Activated T-cell treated with anti-CD3 and anti-CD28 coated beads, Interleukin-2, amount 50 U/mL, for 72 hours (primary cell): ENCODE results near the gene CDON. TPM values are rescaled to one million over a fixed set of nuclear protein-coding genes. Genes with fewer than 3 reads are reported as not detected.

Experiments
- ATAC-seq, 2 donors: fragments of 150-1000 bp; cut with Tn5 transposase; replicated peaks in 1 of 2; 2 replicates each; pipeline ENCODE4 v1.10.0; 2021; ENCODE audit warnings: moderate library complexity in 2 of 2, mild to moderate bottlenecking in 1 of 2
- DNase-seq, 2 donors: peaks; one replicate each; pipeline ENCODE4 v3.0.0; 2021 to 2022; ENCODE audit warnings: mixed read lengths in 1 of 2
- H3K27ac Mint-ChIP-seq: one replicate; pipeline ENCODE4 v1.8.0; 2022; ENCODE audit warnings: mild to moderate bottlenecking, moderate library complexity, mixed read lengths
- H3K27me3 Mint-ChIP-seq: one replicate; pipeline ENCODE4 v1.8.0; 2022; ENCODE audit warnings: low read depth, mixed read lengths
- H3K36me3 Mint-ChIP-seq, 2 donors: one replicate each; pipeline ENCODE4 v1.8.0; 2022; ENCODE audit warnings: mixed read lengths in 2 of 2, mild to moderate bottlenecking in 1 of 2; ENCODE audit not compliant: insufficient read depth in 2 of 2
- H3K4me1 Mint-ChIP-seq: one replicate; pipeline ENCODE4 v1.8.0; 2022; ENCODE audit warnings: low read depth, mixed read lengths
- H3K4me3 Mint-ChIP-seq, 2 donors: one replicate each; pipeline ENCODE4 v1.8.0; 2022; ENCODE audit warnings: mild to moderate bottlenecking in 2 of 2, mixed read lengths in 2 of 2, moderate library complexity in 2 of 2
- H3K9me3 Mint-ChIP-seq, 2 donors: one replicate each; pipeline ENCODE4 v1.8.0; 2022; ENCODE audit warnings: mixed read lengths in 2 of 2
- total RNA-seq, 2 donors: library from RNA; stranded (reverse); gene quantifications; one replicate each; pipeline ENCODE4 v1.2.3, GENCODE V29; 2022

CDON gene
- 1 to 10 TPM; 1.3 to 1.9 TPM for total RNA-seq

DNA sequence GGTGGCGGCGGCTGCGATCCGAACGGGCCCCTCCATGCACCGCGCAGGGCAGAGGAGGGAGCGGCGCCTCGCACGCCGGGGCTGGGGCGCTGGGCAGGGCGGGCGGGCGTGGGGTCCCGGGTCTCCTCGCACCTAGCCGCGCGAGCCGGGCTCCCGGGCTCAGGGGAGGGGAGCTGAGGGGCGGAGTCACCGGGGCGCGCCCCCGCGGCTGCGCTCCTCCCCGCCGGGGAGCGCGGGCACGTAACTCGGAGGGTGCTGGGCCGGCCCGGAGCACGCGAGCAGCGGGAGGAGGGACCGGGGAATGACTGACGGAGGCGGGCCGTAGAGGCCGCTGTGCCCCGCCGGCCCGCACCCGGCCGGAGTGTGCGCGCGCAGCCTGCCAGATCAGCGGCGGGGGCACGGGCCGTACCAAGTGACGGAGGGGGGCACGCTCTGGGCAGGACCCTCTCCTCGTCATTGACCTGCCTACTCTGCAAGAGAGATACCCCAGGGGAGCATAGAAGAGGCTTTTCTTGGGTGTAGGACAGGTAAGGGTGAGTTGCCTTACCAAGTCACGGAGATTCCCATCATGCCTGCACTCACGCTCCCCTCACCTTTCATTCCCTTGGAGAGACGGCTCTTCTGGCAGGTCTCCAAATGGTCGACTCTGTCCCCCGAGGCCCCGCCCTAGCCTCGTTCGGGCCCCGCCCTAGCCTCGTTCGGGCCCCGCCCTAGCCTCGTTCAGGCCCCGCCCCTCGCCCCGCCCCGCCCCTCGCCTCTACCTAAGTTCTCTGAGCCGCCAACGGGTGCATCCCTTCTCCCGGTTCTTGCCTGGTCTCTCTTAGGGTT is at the start of gene CDON:
CDON (minus strand) TSS at position 188 of the 828 bp plus-strand sequence. CDS start 39,390 bp downstream, outside the sequence.
- H3K27ac Mint-ChIP-seq, result peak within 1 kb of the TSS; percentile 98

DNA sequence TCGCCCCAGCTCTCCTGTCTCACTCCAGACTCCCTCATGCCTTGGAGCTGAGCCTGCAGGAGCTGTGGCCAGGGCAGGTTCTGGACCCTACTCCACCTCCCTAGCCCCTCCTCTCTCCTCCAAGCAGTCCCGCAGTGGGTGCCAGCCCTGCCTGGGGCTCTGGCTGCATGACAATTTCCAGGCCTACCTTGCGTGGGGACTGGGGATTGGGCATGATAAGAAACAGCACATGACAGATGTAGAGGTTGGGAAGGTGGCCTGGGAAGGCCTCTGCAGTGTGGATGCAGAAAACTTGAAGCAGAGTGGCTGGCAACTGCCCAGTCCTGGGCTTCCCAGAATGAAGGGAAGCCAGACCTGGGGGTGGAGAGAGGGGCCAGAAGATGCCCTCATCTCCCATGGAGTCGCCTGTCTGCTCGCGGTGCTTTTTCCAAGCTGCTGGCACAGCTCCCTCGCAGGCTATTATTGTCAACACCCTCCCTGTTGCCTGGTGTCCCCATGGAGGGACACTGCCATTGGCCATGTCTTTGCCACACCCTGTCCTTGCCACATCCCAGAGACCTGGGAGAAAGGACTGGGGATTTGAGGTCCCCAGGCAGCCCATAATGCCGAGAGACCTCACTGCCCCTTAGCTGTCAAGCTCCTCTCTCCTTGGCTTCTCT is 48.9 kb upstream of the CDON start:
- ATAC-seq, result no peak
- H3K27me3 Mint-ChIP-seq, result no peaks in the 10 kb centered on the region

More for the DNA sequence above, at the start of gene CDON:
- Mint-ChIP-seq H3K36me3 (peaks cover 0 to 2% of the 10 kb centered on the region in 2 donors), H3K9me3 (no peaks in the 10 kb centered on the region), H3K4me1 (peaks cover 7% of the 10 kb centered on the region), H3K4me3 (peak within 1 kb of the TSS; percentile 82 to 90), H3K27me3 (peaks cover 37% of the 10 kb centered on the region)
- DNase-seq (peak; percentile 94 to 95), ATAC-seq (peak; percentile 96 to 97)

DNA sequence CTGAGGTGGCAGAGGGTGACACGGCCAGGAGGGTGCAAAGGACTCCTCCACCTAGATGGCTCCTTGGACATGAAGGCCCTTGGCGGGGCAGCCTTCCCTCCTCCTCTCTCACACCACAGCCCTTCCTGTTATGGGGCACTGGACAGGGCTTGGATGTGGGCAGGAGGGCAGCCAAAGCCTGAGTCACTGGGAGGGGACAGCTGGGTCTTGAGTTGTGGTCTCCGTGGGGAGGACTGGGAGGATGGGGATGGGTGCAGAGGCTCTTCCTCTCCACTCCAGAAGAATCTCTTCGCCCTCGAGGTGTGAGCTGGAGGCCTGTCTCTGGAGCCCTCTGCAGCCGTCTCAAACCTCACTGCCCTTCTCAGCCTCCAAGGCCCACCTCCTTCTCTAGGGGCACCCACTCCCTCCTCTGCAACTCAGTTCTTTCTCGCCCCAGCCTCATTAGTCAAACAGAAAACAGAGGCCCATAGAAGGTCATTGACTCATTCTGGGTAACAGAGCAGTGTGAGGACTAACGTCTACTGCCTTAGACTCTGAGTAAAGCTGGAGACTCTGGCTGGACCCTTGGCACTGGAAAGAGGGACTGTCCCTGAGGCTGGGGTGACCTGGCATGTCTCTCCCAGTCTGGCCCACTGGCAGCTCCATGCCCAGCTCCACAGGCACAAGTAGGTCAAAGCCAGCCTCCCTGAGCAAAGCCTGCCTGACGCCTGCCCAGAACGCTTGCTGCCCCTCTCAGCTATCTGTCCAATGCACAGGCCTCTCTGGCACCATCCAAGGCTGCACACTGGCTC is 47.5 kb upstream of the CDON start:
- Mint-ChIP-seq H3K4me3 (no peak overlapping the region), H3K4me1 (peaks cover 11% of the 10 kb centered on the region), H3K9me3 (no peaks in the 10 kb centered on the region), H3K27ac (no peak overlapping the region), H3K27me3 (no peaks in the 10 kb centered on the region), H3K36me3 (no peaks in the 10 kb centered on the region)
- ATAC-seq, result peak; percentile 97 to 98
- DNase-seq, result peak; percentile 22 to 33

More for the DNA sequence above, 48.9 kb upstream of the CDON start:
- H3K27ac Mint-ChIP-seq, result no peak overlapping the region
- peaks cover 11% of the 10 kb centered on the region for H3K4me1 Mint-ChIP-seq
- no peaks in the 10 kb centered on the region for H3K9me3 Mint-ChIP-seq
- DNase-seq, result no peak
- no peaks in the 10 kb centered on the region for H3K36me3 Mint-ChIP-seq
- no peak overlapping the region for H3K4me3 Mint-ChIP-seq

DNA sequence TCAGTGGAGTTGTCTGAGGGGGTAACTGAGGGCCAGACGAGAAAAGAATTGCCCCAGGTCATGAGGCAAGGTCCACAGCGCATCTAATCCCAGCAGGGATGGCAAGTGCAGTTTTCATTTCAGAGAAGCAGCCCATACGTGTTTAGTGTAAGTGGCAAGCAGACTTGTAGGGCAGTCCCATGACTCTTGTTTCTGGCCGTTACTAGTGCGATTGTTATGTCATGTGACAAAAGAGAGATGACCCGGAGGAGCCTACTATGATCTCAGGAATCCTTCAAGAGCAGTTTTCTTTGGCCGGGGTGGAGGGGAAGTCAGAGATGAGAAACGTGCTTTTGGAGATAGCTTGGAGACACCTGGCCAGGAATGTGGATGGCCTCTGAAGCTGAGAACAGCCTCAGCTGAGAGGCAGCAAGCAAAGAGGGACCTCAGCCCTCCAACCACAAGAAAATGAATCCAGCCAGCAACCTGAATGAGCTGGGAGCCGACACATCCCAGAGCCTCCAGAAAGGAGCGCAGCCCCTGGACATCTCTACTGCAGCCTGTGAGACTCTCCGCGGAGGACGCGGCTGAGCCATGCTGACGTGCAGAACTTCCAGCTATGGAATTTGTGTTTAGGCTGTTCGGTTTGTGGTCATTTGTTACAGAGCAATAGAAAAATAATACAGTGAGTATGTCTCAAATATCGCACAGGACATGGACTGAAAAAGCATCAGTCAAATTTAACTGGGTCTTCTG is 44.1 kb upstream of the CDON start:
- no peak overlapping the region for H3K4me3 Mint-ChIP-seq
- H3K36me3 Mint-ChIP-seq, result no peaks in the 10 kb centered on the region
- ATAC-seq (no peak), DNase-seq (no peak)
- H3K27me3 Mint-ChIP-seq, result no peaks in the 10 kb centered on the region
- H3K4me1 Mint-ChIP-seq, result peaks cover 11% of the 10 kb centered on the region
- no peak overlapping the region for H3K27ac Mint-ChIP-seq
- H3K9me3 Mint-ChIP-seq, result no peaks in the 10 kb centered on the region

DNA sequence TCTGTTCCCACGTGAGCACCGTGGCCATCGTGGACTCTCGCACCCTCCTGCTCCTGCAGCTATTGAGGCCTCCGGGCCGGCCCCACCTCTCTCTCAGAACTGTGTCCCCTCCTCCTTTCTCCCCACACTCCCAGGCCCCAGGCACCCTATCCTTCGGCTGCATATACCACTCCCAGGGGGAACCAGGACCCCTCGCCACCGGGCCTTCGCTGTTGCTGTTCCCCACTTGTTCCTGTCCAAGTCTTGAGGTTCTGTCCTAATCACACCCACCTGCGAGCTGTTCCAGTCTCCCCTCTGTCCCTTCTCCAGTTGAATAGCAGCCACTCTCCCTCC is 43.0 kb upstream of the CDON start:
- no peak overlapping the region for H3K27ac Mint-ChIP-seq
- no peak for ATAC-seq
- H3K36me3 Mint-ChIP-seq, result no peaks in the 10 kb centered on the region
- peaks cover 11% of the 10 kb centered on the region for H3K4me1 Mint-ChIP-seq
- no peaks in the 10 kb centered on the region for H3K27me3 Mint-ChIP-seq
- DNase-seq, result no peak
- no peak overlapping the region for H3K4me3 Mint-ChIP-seq
- no peaks in the 10 kb centered on the region for H3K9me3 Mint-ChIP-seq

DNA sequence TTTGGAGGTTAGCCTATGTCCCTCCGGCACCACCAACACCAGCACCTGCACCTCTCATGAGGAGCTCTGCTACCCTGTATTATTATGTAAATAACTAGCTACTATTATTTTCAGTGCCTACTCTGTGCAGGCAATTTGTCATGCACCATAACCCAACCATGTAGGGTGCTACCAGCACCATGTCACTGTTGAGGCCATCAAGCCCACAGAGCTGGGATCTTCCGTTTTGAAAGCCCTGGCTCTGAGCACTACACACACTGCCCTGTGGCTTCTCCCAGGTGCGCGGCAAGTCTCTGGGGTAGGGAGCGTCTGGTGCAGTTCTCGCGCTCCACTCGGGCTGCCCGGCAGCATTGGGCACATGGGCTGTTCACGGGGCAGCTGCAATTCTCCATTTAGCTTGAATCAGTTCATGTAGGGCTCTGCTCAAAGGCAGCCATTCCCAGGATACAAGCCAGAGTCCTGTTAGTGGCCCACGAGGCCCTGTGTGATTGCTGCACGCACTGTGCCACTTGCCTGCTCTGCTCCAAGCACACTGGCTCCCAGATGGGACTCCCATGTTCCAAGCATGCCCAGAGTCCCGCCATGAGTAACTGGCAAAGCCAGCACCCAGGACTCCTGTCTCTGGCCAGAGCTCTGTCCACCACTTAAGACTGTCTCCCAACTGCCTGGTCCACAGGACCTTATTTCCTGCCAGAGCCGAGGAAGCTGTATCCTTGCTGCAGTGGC is 42.5 kb upstream of the CDON start:
- ATAC-seq (no peak), DNase-seq (no peak)
- Mint-ChIP-seq H3K27ac (no peak overlapping the region), H3K4me3 (no peak overlapping the region), H3K27me3 (no peaks in the 10 kb centered on the region), H3K4me1 (peaks cover 6% of the 10 kb centered on the region), H3K9me3 (no peaks in the 10 kb centered on the region), H3K36me3 (no peaks in the 10 kb centered on the region)

DNA sequence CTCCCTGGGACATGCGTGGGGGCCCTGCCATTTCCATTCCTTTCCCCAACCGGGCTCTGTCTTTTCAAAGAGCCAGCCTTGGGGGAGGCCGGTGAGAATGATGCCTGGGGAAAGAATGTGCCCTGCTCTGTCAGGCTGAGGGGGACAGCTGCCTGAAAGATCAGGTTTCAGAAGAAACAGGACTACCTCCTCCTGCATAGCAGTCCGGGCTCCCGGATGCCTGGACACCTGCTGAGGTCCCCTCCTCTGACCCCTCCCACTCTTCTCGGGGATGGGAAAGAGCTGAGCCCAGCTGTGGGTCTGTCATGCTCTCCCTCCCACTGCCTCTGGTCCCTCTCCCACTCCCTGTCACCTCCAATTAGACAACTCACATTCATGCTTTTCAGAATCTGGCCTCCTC is 41.8 kb upstream of the CDON start:
- no peaks in the 10 kb centered on the region for H3K4me1 Mint-ChIP-seq
- H3K36me3 Mint-ChIP-seq, result no peaks in the 10 kb centered on the region
- no peak for ATAC-seq
- H3K9me3 Mint-ChIP-seq, result no peaks in the 10 kb centered on the region
- DNase-seq, result no peak
- no peak overlapping the region for H3K27ac Mint-ChIP-seq
- no peak overlapping the region for H3K4me3 Mint-ChIP-seq
- H3K27me3 Mint-ChIP-seq, result no peaks in the 10 kb centered on the region

DNA sequence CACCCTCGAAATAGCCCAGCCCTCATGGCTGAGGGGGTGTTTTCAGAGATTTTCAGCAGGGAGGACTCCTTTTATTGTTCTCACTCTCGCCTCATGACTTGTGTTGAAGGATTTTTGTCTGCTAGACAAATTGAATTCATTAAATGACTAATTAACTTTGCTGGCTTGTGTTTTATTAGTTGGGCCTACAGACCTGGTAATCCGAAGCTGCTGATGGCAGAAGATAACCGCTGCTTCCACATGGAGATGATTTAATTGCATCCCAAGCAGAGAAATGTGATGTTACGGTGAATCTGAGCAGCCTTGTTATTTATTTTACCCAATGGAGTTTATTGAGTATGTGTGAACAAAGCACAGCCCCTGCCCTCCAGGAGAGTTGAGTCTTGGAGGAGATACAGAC is 40.5 kb upstream of the CDON start:
- H3K4me1 Mint-ChIP-seq, result no peaks in the 10 kb centered on the region
- no peak overlapping the region for H3K4me3 Mint-ChIP-seq
- H3K27ac Mint-ChIP-seq, result no peak overlapping the region
- H3K9me3 Mint-ChIP-seq, result no peaks in the 10 kb centered on the region
- ATAC-seq (no peak), DNase-seq (no peak)
- no peaks in the 10 kb centered on the region for H3K27me3 Mint-ChIP-seq
- H3K36me3 Mint-ChIP-seq, result no peaks in the 10 kb centered on the region

DNA sequence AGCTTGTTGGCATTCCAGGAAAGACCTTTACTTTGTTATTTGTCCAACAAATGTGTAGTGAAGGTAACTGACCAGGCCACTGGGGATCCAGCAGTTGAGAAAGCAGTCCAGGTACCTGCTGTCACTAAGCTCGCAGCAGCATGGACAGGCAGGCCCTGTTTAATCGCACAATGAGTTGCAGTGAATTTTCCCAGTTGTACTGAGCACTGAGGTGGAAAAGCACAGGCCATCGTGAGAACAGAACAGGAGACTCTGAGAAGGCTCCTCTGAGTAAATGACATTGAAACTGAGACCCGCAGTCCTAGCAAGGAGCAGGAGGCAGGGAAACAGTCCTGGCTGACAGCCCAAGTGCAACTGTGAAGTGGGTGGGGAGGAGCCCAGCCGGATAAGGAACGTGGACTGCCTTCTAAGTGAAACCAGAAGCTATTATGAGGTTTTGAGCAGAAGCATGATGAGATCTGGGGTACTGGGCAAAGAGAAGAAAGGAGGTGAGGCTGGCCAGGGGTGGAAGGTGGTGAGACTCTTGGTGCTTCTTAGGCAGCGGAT is 39.8 kb upstream of the CDON start:
- DNase-seq (no peak), ATAC-seq (no peak)
- no peak overlapping the region for H3K27ac Mint-ChIP-seq
- H3K27me3 Mint-ChIP-seq, result no peaks in the 10 kb centered on the region
- H3K9me3 Mint-ChIP-seq, result no peaks in the 10 kb centered on the region
- no peak overlapping the region for H3K4me3 Mint-ChIP-seq
- no peaks in the 10 kb centered on the region for H3K4me1 Mint-ChIP-seq
- no peaks in the 10 kb centered on the region for H3K36me3 Mint-ChIP-seq

DNA sequence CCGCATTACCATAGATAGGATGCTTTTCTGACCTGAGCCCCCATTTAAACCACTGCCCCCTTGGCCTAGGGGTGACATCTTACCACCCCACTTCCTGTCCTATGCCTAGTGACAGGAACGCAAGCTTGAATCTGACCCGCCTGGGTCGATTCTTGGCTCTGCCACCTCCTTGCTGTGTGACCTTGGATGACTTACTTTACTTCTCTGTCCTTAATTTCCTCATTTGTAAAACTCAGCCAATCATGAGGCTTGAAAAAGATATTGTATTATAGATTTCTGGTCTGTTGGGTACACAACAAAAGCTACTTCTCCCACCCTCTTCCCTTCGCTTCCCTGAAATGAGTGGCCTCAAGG is 39.2 kb upstream of the CDON start:
- no peaks in the 10 kb centered on the region for H3K36me3 Mint-ChIP-seq
- H3K27me3 Mint-ChIP-seq, result no peaks in the 10 kb centered on the region
- no peaks in the 10 kb centered on the region for H3K4me1 Mint-ChIP-seq
- no peak overlapping the region for H3K27ac Mint-ChIP-seq
- ATAC-seq (no peak), DNase-seq (no peak)
- H3K9me3 Mint-ChIP-seq, result no peaks in the 10 kb centered on the region
- no peak overlapping the region for H3K4me3 Mint-ChIP-seq

DNA sequence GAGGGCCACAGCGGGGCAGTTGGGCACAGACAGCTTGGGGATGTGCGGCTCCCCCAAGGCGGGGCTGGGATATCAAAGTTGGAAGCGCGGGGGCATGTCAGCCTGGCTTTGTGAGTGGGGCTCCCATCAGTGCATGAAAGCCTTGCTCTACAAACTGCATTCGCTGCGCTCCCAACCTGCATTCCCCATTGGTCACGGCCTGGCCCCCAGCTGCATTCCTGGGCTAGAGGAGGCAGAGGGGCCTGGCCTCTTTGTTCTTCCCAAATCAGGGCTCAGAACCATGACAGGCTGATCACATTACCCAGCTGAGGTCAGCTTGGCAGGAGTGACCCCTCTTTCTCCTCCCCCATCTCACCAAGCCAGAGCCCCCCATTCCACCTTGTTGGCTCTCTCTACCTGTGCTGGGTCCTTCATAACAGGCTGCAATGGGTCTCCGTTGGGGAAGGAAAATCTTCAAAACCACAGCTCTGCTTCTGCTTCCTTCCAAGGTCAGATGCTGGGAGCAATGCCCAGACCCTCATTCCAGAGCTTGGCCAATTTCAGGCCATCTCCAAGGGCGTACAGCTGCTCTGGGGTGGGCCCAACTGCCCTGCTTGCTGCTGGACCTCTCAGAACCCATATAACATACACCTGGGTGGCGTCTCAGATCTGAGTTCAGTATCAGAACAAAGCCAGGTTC is 38.7 kb upstream of the CDON start:
- Mint-ChIP-seq H3K9me3 (no peaks in the 10 kb centered on the region), H3K36me3 (no peaks in the 10 kb centered on the region), H3K27me3 (no peaks in the 10 kb centered on the region), H3K27ac (no peak overlapping the region), H3K4me1 (no peaks in the 10 kb centered on the region), H3K4me3 (no peak overlapping the region)
- no peak for ATAC-seq
- no peak for DNase-seq

DNA sequence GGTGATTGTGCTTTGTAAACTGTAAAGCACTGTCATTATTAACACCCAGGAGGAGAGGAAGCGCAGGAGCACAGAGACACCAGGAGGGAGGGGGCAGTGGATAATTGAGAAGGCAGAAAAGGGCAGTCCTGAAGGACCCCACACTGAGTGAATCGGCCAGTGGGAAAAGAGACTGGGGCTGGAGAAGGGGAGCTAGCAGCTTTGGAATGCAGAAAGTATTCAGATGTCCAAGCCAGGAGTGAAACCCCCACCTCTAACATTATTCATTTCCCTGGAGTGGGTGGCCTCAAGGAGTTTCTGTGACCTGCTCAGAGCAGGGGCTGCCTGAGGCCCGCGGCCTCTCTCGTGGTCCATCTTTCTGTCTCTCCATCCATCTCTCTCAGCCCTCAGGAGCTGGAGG is 38.0 kb upstream of the CDON start:
- Mint-ChIP-seq H3K27me3 (no peaks in the 10 kb centered on the region), H3K36me3 (no peaks in the 10 kb centered on the region), H3K27ac (no peak overlapping the region), H3K4me3 (no peak overlapping the region), H3K9me3 (no peaks in the 10 kb centered on the region), H3K4me1 (no peaks in the 10 kb centered on the region)
- ATAC-seq (no peak), DNase-seq (no peak)
